DMS53 treated with DMSO at 0.1 percent for 48 hours (cell line): ENCODE data around the gene ARL14EPL.

ENCODE experiments used
- DNase-seq: peaks from one replicate; lab custom pipeline; 2025; ENCODE audit not compliant: unreplicated experiment; lab: John Stamatoyannopoulos, UW

ARL14EPL gene

DNA sequence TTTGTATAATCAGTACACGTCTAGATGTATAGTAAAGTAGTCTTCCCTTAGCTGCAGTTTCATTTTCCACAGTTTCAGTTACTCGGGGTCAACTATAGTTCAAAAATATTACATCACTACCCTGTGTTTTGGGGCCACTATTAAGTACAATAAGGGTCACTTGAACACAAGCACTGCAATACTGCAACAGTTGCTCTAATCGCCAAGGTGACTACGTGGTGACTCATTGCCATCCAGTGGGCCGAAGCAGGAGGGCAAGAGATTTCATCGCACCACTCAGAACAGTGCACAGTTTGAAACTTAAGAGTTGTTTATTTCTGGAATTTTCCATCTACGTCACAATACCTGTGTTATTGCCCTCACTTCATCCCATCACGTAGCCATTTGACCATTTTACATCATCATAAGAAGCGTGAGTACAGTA lies at the start of gene ARL14EPL:
ARL14EPL (plus strand) TSS at position 379 of the 424 bp plus-strand sequence. CDS start 18,994 bp downstream, outside the sequence.
- peak; percentile 66 for DNase-seq

GRCh38 chr5:115983519-115983918 lies 48.8 kb upstream of the ARL14EPL start:
- no peak for DNase-seq

GRCh38 chr5:115985802-115986757 lies 46.2 kb upstream of the ARL14EPL start:
- no peak for DNase-seq

DNA sequence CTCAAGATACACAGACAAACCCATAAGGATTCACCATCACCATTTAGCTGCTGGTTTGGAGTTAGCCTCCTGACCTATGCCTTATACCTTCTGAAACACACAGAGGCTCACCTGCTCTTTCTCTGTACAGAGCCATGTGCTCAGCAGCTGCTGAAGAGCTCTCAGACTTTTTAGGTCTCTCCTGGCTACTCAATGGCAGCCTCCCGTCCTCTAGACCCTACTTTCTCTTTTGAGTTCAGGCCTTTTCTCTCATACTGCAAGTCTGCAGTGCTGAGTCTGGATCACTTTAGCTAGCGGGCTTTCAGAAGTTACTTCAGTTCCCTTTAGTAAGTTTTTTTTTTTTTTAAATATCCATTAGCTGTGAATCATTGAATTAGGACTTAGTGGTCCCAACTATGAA lies 44.3 kb upstream of the ARL14EPL start:
- DNase-seq: no peak

DNA sequence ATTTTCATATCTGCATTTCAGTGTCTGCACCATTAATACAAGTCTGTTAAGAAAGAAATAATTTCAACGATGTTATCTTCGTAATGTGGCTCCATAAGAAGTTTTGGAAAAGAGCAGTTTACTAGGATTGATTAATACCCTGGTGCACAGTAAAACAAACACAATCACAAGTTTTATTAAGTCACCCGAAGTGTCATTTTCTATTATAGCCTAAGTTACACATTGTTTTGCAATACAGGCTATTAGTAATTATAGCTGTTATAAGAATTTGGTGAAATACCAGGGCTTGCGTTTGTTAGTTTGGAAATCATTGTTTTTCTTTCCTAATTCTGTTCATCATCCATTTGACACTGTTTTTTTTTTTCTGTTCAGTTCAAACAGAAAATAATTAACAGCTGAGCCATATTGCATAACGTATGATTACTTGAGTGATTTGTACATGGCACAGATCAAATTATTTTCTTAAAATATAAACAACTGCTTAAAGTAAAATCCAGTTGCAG lies 39.4 kb upstream of the ARL14EPL start:
- no peak for DNase-seq

DNA sequence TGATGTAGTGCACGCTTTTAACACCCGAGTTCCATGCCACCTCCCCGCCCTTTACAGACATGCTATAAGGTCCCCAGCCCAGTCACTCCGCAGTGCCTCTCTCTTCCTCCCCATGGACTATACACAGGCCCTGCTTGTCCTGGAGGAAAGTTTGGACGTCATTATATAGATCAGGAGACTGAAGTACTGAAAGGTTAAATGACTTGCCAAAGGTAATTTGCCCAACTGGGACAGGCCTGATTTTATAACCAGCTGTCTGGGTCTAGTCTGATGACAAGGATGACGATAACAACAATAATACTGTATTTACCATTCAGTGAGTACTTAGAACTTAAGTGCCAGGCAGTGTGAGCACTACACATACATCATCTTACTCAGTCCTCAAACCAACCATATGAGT lies 36.9 kb upstream of the ARL14EPL start:
- DNase-seq: no peak

GRCh38 chr5:116002116-116002906 lies 30.0 kb upstream of the ARL14EPL start:
- DNase-seq: no peak

- DNase-seq: no peak
These were observed 28.0 kb upstream of the ARL14EPL start for GRCh38 chr5:116004248-116004647.

GRCh38 chr5:116009806-116010205 lies 22.5 kb upstream of the ARL14EPL start:
- DNase-seq: no peak

GRCh38 chr5:116011046-116011445 lies 21.2 kb upstream of the ARL14EPL start:
- DNase-seq: no peak

GRCh38 chr5:116013207-116013785 lies 19.0 kb upstream of the ARL14EPL start:
- DNase-seq: no peak

DNA sequence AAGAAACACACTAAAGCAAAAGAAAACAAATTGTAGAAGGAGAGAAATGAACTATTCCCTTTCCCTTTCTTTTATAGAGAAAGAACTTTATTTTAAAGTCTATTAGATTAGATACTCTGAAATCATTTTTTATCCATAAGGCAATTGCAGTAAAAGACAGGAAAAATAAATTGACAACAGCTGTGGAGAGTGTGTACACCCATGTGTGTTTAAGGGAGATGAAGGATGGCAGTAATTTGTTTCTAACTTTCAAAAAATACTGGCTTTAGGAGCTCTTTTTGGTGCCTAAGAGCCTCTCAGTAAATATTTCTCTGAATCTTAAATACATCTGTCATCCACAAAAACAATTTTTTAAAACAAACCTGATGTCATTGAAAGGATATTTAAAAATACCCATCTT lies 18.3 kb upstream of the ARL14EPL start:
- no peak for DNase-seq

DNA sequence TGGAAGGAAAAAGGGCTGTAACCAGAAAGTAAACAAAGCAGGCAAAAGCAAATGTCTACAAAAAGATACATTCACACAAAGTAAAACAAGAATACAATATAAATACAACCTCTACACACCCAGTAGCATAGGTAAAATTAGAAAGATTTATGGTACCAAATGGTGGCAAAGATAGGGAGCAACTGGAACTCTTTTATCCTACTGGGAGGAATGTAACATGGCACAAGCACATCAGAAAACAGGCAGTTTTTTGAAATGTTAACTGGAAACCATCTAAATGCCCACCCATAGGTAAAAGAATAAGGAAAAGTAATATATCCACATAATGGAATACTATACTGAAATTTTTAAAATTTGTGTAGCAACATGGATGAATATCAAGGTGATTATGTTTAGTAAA lies 8.7 kb upstream of the ARL14EPL start:
- DNase-seq: no peak

GRCh38 chr5:116025866-116026265 lies 6.4 kb upstream of the ARL14EPL start:
- no peak for DNase-seq

DNA sequence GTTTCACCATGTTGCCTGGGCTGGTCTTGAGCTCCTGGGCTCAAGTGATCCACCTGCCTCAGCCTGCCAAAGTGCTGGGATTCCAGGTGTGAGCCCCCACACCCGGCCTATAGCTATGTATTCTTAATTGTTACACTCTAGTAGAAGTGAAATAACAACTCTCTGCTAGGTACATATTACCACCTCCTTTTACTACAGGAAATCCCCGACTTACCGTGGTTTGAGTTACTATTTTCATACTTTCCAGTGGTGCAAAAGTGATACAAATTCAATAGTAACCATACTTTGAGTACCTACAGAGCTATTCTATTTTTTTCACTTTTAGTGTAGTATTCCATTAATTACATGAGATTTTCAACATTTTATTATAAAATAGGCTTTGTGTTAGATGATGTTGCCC lies 719 bp downstream of the ARL14EPL start:
- DNase-seq: no peak

- no peak for DNase-seq
These were observed 2.9 kb downstream of the ARL14EPL start for GRCh38 chr5:116035123-116035522.

GRCh38 chr5:116037236-116037822 lies 5.1 kb downstream of the ARL14EPL start:
- no peak for DNase-seq

DNA sequence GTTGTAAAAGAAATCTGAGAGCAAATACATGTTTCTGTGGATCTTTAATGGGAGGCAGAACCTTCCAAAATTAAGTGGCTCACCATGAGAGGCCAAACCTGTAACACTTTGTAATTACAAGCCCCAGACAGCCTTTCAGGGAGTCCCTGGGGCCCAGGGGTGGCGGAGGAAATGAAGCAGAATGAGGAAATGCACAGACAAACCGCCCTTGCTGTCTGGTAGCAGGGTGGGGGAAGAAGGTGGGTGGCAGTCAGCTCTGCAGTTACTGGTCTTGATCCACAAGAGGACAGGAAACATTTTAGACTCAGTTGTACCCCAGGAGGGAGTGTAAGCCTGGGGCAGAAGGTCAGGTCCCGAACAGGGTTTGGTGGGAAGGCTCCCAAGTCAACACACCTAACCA lies 6.5 kb downstream of the ARL14EPL start:
- no peak for DNase-seq

- no peak for DNase-seq
These were observed 10.1 kb downstream of the ARL14EPL start for GRCh38 chr5:116042375-116042774.

DNA sequence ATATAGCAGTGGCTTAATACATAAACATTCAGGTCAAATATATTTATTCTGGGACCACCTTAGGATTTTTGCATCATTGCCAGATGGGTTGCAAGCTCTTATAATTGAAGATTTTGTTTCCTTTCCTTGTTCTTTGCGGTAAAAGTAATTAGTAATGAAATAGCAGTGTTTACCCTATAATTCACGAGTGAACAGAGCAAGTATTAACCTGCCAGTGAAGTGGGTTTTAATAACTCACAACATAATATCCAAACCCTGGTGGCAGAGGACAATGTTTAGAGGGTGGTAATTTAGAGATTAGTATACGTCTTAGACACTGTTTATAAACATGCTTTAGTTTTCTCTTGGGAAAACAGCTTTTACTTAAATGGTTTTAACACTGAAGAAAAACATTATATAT lies 11.8 kb downstream of the ARL14EPL start:
- DNase-seq: no peak

GRCh38 chr5:116045821-116046220 lies 13.5 kb downstream of the ARL14EPL start:
- no peak for DNase-seq
